Panc1 (cell line): ENCODE results near the gene SEMA3B. TPM values are rescaled to one million over a fixed set of nuclear protein-coding genes. Genes with fewer than 3 reads are reported as not detected.

Experiments
- ATAC-seq: fragments of 200-7000 bp; cut with Tn5 transposase; 2 replicates; pipeline ENCODE4 v1.9.1; 2020; ENCODE audit warnings: mild to moderate bottlenecking, moderate library complexity
- BruUV-seq: library from RNA; stranded (reverse); fragments of 400-500 nt; replicated peaks from 2 replicates; lab custom pipeline; 2021; lab: Mats Ljungman, UMichigan
- CTCF ChIA-PET: fragments of 300-600 bp; sonication (Branson Sonifier 250); formaldehyde crosslinking; loops from one replicate; lab custom pipeline; 2022; ENCODE audit warnings: antibody characterized with exemption; lab: Charles Lee
- POLR2A ChIA-PET: fragments of 300-600 bp; sonication (Branson Sonifier 250); formaldehyde crosslinking; loops from one replicate; lab custom pipeline; 2022; ENCODE audit warnings: antibody characterized with exemption; lab: Charles Lee
- DNase-seq: peaks from one replicate; pipeline ENCODE4 v3.0.0-alpha.2; 2010; ENCODE audit warnings: low read depth, low spot score
- H3K27ac ChIP-seq: 2 replicates; pipeline ENCODE4 v1.5.1; 2011; ENCODE audit warnings: mild to moderate bottlenecking, low read length, inconsistent platforms
- H3K27me3 ChIP-seq: fragments of 200-500 bp; sonication (Bioruptor generic); 2 replicates; pipeline ENCODE4 v1.6.0; 2014; ENCODE audit warnings: low read length, inconsistent platforms; ENCODE audit not compliant: control insufficient read depth, insufficient read depth
- H3K36me3 ChIP-seq: fragments of 200-500 bp; sonication (Bioruptor generic); 2 replicates; pipeline ENCODE4 v1.5.1; 2014; ENCODE audit warnings: inconsistent platforms, mild to moderate bottlenecking, low read length, moderate library complexity; ENCODE audit not compliant: control insufficient read depth, insufficient read depth
- H3K4me1 ChIP-seq: 2 replicates; pipeline ENCODE4 v1.5.1; 2011; ENCODE audit warnings: inconsistent platforms, mild to moderate bottlenecking, low read length, moderate library complexity; ENCODE audit not compliant: control insufficient read depth, insufficient read depth
- H3K4me3 ChIP-seq, 2 experiments: 2 replicates each; pipeline ENCODE4 v1.5.1; 2011 to 2012; ENCODE audit warnings: low read depth in 2 of 2, low read length in 2 of 2, mild to moderate bottlenecking in 2 of 2, inconsistent platforms in 1 of 2, moderate library complexity in 1 of 2
- H3K9me3 ChIP-seq: fragments of 200-500 bp; sonication (Bioruptor generic); 2 replicates; pipeline ENCODE4 v1.5.1; 2014; ENCODE audit warnings: low read depth, mild to moderate bottlenecking, inconsistent platforms, low read length, moderate library complexity; ENCODE audit not compliant: control insufficient read depth, insufficient read depth
- CTCF ChIP-seq: fragments of 450-650 bp; IDR thresholded peaks from 2 replicates; pipeline ENCODE4 v1.5.1; 2017; ENCODE audit warnings: mild to moderate bottlenecking
- POLR2AphosphoS5 ChIP-seq: IDR thresholded peaks from 2 replicates; pipeline ENCODE4 v1.6.1; 2012; ENCODE audit warnings: mild to moderate bottlenecking, low read depth, low read length, moderate library complexity
- SIN3A ChIP-seq: IDR thresholded peaks from 2 replicates; pipeline ENCODE4 v1.6.1; 2012; ENCODE audit warnings: low read depth, mild to moderate bottlenecking, low read length, moderate library complexity, borderline replicate concordance; ENCODE audit not compliant: insufficient read depth
- TCF7L2 ChIP-seq: IDR thresholded peaks from 2 replicates; pipeline ENCODE4 v1.6.1; 2011; ENCODE audit warnings: mild to moderate bottlenecking, low read depth, low read length, inconsistent platforms
- in situ Hi-C: cut with HindIII; loops from 2 replicates; pipeline ENCODE4 v1.10.0; 2016; ENCODE audit warnings: low sequenced_read_pairs, low pct_unique_long_range_greater_than_20kb
- intact Hi-C: fragments of 100-400 bp; cut with micrococcal nuclease; formaldehyde crosslinking; loops from one replicate; pipeline ENCODE4 v1.10.0; 2022; ENCODE audit not compliant: unreplicated experiment
- total RNA-seq: library from RNA; stranded (reverse); gene quantifications from one replicate; pipeline ENCODE4 v1.2.1, GENCODE V29; 2021; ENCODE audit not compliant: unreplicated experiment
- TF ChIP-seq, protein P1 (sequence below), 2 experiments: IDR thresholded peaks; 2 replicates each; pipeline ENCODE4 v1.6.1; 2011 to 2012; ENCODE audit warnings: low read depth in 2 of 2, control low read depth in 1 of 2, low read length in 1 of 2, mild to moderate bottlenecking in 1 of 2, moderate library complexity in 1 of 2; ENCODE audit not compliant: insufficient read depth in 1 of 2

Gene SEMA3B
- total RNA-seq, 1 experiment from 2014 or later, result 1.4 TPM

GRCh38 chr3:50275996-50276761 is 7.2 kb downstream of the SEMA3B start:
- BruUV-seq, result no TSS peak
- in situ Hi-C loops, result no loop called here
- Histone ChIP-seq H3K27ac (no peak overlapping the region), H3K4me1 (no peaks in the 10 kb centered on the region; the same call in 1 of the 2 replicates), H3K27me3 (no peaks in the 10 kb centered on the region), H3K9me3 (no peaks in the 10 kb centered on the region), H3K36me3 (no peaks in the 10 kb centered on the region), H3K4me3 (no peak overlapping the region)
- POLR2A ChIA-PET, result no interaction called here
- intact Hi-C loops, result no loop called here
- ATAC-seq, result no peak
- no peak for DNase-seq
- TF ChIP-seq SIN3A (no peak), POLR2AphosphoS5 (no peak), CTCF (no peak), TCF7L2 (no peak)
- TF ChIP-seq, protein P1, sequence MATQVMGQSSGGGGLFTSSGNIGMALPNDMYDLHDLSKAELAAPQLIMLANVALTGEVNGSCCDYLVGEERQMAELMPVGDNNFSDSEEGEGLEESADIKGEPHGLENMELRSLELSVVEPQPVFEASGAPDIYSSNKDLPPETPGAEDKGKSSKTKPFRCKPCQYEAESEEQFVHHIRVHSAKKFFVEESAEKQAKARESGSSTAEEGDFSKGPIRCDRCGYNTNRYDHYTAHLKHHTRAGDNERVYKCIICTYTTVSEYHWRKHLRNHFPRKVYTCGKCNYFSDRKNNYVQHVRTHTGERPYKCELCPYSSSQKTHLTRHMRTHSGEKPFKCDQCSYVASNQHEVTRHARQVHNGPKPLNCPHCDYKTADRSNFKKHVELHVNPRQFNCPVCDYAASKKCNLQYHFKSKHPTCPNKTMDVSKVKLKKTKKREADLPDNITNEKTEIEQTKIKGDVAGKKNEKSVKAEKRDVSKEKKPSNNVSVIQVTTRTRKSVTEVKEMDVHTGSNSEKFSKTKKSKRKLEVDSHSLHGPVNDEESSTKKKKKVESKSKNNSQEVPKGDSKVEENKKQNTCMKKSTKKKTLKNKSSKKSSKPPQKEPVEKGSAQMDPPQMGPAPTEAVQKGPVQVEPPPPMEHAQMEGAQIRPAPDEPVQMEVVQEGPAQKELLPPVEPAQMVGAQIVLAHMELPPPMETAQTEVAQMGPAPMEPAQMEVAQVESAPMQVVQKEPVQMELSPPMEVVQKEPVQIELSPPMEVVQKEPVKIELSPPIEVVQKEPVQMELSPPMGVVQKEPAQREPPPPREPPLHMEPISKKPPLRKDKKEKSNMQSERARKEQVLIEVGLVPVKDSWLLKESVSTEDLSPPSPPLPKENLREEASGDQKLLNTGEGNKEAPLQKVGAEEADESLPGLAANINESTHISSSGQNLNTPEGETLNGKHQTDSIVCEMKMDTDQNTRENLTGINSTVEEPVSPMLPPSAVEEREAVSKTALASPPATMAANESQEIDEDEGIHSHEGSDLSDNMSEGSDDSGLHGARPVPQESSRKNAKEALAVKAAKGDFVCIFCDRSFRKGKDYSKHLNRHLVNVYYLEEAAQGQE (IDR thresholded peaks at IDR 0.05; ENCODE audit: insufficient read depth in 1 of 2, low read depth in 2 of 2, low read length in 1 of 2), result no peak
- CTCF ChIA-PET, result interaction anchor here (0.6 to 0.7 kb wide), 2 partner anchors 40 to 58 kb away, joined by 3 to 5 read pairs; partner anchors contain the start of gene GNAI2

DNA sequence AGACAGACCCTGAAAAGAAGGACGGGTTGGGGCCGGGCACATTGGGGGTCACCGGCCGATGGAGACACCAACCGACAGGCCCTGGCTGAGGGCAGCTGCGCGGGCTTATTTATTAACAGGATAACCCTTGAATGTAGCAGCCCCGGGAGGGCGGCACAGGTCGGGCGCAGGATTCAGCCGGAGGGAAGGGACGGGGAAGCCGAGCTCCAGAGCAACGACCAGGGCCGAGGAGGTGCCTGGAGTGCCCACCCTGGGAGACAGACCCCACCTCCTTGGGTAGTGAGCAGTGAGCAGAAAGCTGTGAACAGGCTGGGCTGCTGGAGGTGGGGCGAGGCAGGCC is 7.8 kb downstream of the SEMA3B start:
- H3K9me3 ChIP-seq, result no peaks in the 10 kb centered on the region
- intact Hi-C loops, result no loop called here

More for the DNA sequence above, 7.8 kb downstream of the SEMA3B start:
- no peak for TF ChIP-seq SIN3A
- no peak for TF ChIP-seq CTCF
- TF ChIP-seq, protein P1 (IDR thresholded peaks at IDR 0.05; ENCODE audit: insufficient read depth in 1 of 2, low read depth in 2 of 2, low read length in 1 of 2), result no peak
- TF ChIP-seq TCF7L2, result no peak
- no peak for TF ChIP-seq POLR2AphosphoS5
- ChIA-PET CTCF (no interaction called here), POLR2A (no interaction called here)
- no peak overlapping the region for H3K27ac ChIP-seq
- ATAC-seq (no peak), DNase-seq (no peak)
- H3K4me3 ChIP-seq, result no peak overlapping the region
- no TSS peak for BruUV-seq
- no peaks in the 10 kb centered on the region; the same call in 1 of the 2 replicates for H3K4me1 ChIP-seq
- no peaks in the 10 kb centered on the region for H3K36me3 ChIP-seq
- H3K27me3 ChIP-seq, result no peaks in the 10 kb centered on the region
- in situ Hi-C loops, result no loop called here
